ENCODE results near the gene DAB1.

DAB1 gene

DNA sequence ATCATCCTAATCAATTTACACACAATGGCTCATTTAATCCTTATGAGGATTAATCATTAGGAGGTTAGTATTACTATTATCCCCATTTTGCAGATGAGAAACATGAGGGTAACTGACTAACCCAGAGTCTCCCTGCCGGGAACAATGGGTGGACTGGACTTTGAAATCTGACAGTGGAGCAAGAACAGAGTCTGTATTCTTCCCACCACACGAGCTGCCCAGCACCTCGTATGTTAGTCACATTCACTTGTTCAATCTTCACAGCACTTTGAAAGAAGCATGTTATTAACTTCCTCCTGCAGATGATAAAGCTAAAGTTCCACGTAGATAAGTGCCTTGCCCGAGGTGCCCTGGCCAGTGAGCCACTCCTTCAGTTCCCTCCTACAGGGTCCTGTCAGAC is 470.5 kb downstream of the DAB1 start:
- no peak for DNase-seq (ENCODE audit: low read depth, low spot score)
- TF ChIP-seq SUZ12 (IDR thresholded peaks at IDR 0.05; ENCODE audit: extremely low read depth, insufficient read depth, insufficient read length) (no peak), ZNF274 (IDR thresholded peaks at IDR 0.05; ENCODE audit: low read depth, low read length) (no peak), YY1 (IDR thresholded peaks at IDR 0.05; ENCODE audit: insufficient read depth, insufficient read length) (no peak)
- no peak overlapping the region for H3K9ac ChIP-seq (ENCODE audit: insufficient read length, low read depth)

DNA sequence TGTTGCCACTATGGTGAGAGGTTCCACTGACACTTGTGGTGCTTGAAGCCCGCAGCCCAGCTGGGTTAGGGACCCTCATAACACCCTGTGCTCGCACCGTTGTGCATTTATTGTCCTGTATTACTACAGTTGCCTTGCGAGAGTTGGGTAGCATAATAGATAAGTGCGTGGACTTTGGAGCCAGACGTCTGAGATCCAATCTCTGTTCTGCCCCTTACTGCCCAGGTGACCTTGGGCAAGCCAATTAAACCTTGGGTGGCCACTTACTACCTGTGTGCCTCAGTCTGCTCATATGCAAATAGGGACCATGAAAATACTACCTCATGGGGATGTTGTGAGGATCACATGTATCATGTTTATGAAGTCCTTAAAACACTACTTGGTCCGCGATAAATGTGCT is 471.4 kb downstream of the DAB1 start:
- H3K9ac ChIP-seq (ENCODE audit: insufficient read length, low read depth) = no peak overlapping the region
- no peak for TF ChIP-seq YY1 (IDR thresholded peaks at IDR 0.05; ENCODE audit: insufficient read depth, insufficient read length)
- TF ChIP-seq ZNF274 (IDR thresholded peaks at IDR 0.05; ENCODE audit: low read depth, low read length) = no peak
- no peaks in the 10 kb centered on the region for H3K4me1 ChIP-seq (ENCODE audit: insufficient read depth, insufficient read length)
- no peaks in the 10 kb centered on the region for H3K27me3 ChIP-seq (ENCODE audit: insufficient read depth, insufficient read length)
- H3K9me3 ChIP-seq (ENCODE audit: insufficient read depth, low read length) = no peaks in the 10 kb centered on the region
- no peaks in the 10 kb centered on the region for H3K36me3 ChIP-seq (ENCODE audit: insufficient read depth, insufficient read length, low read length)
- no peak for DNase-seq (ENCODE audit: low read depth, low spot score)
- H3K4me3 ChIP-seq (ENCODE audit: insufficient read length, low read depth) = no peak overlapping the region

More for the DNA sequence above, 470.5 kb downstream of the DAB1 start:
- no peak overlapping the region for H3K4me3 ChIP-seq (ENCODE audit: insufficient read length, low read depth)
- H3K9me3 ChIP-seq (ENCODE audit: insufficient read depth, low read length) = no peaks in the 10 kb centered on the region
- H3K36me3 ChIP-seq (ENCODE audit: insufficient read depth, insufficient read length, low read length) = no peaks in the 10 kb centered on the region
- no peaks in the 10 kb centered on the region for H3K27me3 ChIP-seq (ENCODE audit: insufficient read depth, insufficient read length)
- no peaks in the 10 kb centered on the region for H3K4me1 ChIP-seq (ENCODE audit: insufficient read depth, insufficient read length)

GRCh38 chr1:56948403-56949023 is 475.3 kb downstream of the DAB1 start:
- H3K4me1 ChIP-seq (ENCODE audit: insufficient read depth, insufficient read length) = no peaks in the 10 kb centered on the region
- TF ChIP-seq ZNF274 (IDR thresholded peaks at IDR 0.05; ENCODE audit: low read depth, low read length) (no peak), YY1 (IDR thresholded peaks at IDR 0.05; ENCODE audit: insufficient read depth, insufficient read length) (no peak), SUZ12 (IDR thresholded peaks at IDR 0.05; ENCODE audit: extremely low read depth, insufficient read depth, insufficient read length) (no peak)
- no peaks in the 10 kb centered on the region for H3K36me3 ChIP-seq (ENCODE audit: insufficient read depth, insufficient read length, low read length)
- no peak overlapping the region for H3K4me3 ChIP-seq (ENCODE audit: insufficient read length, low read depth)
- no peaks in the 10 kb centered on the region for H3K27me3 ChIP-seq (ENCODE audit: insufficient read depth, insufficient read length)
- H3K9me3 ChIP-seq (ENCODE audit: insufficient read depth, low read length) = no peaks in the 10 kb centered on the region
- H3K9ac ChIP-seq (ENCODE audit: insufficient read length, low read depth) = no peak overlapping the region
- no peak for DNase-seq (ENCODE audit: low read depth, low spot score)
